Measurements from ENCODE around the gene COL1A2. TPM values are rescaled to one million over a fixed set of nuclear protein-coding genes. Genes with fewer than 3 reads are reported as not detected.

COL1A2 gene
- total RNA-seq, 4 donors from 2014 or later: 28.0 to 404 (median 59.1) TPM

DNA sequence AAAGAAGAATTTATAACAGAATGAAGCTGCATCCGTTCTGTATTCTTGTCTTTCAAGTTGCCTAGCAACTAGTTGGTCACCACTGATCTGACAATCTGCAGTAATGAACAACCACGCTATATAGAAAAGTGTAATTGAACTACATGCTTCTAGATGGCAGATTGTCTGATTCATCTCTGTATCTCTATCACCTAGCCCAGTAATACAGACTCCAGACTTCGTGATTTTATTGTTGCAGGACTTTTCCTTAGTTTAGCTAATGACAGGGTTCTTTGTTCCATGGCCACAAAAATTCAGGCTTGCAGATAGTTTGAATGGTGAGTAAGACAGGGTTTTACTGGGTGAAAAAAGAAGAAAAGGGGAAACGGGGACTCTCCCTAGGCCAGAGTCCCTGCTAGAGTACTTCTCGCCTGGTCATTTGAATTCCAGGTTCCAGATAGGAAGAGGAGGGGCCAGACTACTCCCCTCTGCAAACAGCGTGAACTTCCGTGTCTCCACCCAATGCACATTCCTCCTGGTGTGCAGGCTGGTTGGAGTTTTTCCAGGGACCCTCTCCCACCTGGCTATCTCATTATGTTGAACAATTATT is 45.9 kb downstream of the COL1A2 start:
- H3K36me3 ChIP-seq: no peaks in the 10 kb centered on the region
- no peak for DNase-seq
- H3K27ac ChIP-seq: no peak overlapping the region
- TF ChIP-seq POLR2A (IDR thresholded peaks at IDR 0.05): no peak
- TF ChIP-seq, protein P1, sequence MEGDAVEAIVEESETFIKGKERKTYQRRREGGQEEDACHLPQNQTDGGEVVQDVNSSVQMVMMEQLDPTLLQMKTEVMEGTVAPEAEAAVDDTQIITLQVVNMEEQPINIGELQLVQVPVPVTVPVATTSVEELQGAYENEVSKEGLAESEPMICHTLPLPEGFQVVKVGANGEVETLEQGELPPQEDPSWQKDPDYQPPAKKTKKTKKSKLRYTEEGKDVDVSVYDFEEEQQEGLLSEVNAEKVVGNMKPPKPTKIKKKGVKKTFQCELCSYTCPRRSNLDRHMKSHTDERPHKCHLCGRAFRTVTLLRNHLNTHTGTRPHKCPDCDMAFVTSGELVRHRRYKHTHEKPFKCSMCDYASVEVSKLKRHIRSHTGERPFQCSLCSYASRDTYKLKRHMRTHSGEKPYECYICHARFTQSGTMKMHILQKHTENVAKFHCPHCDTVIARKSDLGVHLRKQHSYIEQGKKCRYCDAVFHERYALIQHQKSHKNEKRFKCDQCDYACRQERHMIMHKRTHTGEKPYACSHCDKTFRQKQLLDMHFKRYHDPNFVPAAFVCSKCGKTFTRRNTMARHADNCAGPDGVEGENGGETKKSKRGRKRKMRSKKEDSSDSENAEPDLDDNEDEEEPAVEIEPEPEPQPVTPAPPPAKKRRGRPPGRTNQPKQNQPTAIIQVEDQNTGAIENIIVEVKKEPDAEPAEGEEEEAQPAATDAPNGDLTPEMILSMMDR (IDR thresholded peaks at IDR 0.05): no peak
- no peaks in the 10 kb centered on the region for H3K4me1 ChIP-seq
- H3K4me3 ChIP-seq: no peak overlapping the region
- no peaks in the 10 kb centered on the region for H3K27me3 ChIP-seq
- H3K9me3 ChIP-seq: no peaks in the 10 kb centered on the region

DNA sequence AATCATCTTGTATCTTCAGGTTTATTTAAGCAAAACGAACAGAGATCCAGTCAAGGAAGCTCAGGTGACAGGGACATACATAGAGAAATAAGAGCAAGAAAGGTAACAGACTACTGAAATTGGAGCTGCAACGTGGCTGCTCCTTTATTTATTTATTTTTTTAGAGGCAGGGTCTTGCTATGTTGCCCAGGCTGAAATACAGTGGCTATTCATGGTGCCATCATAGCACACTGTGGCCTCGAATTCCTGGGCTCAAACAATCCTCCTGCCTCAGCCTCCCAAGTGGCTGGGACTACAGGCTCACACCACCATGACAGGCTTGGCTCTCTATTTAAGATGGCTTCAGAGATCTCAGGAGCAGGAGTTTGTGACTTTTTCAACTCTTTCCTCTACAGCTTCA is 46.4 kb downstream of the COL1A2 start:
- DNase-seq: no peak
- TF ChIP-seq, protein P1 (IDR thresholded peaks at IDR 0.05): no peak
- no peak for TF ChIP-seq POLR2A (IDR thresholded peaks at IDR 0.05)
- Histone ChIP-seq H3K4me1 (no peaks in the 10 kb centered on the region), H3K9me3 (no peaks in the 10 kb centered on the region), H3K4me3 (no peak overlapping the region), H3K27me3 (no peaks in the 10 kb centered on the region), H3K27ac (no peak overlapping the region), H3K36me3 (no peaks in the 10 kb centered on the region)

DNA sequence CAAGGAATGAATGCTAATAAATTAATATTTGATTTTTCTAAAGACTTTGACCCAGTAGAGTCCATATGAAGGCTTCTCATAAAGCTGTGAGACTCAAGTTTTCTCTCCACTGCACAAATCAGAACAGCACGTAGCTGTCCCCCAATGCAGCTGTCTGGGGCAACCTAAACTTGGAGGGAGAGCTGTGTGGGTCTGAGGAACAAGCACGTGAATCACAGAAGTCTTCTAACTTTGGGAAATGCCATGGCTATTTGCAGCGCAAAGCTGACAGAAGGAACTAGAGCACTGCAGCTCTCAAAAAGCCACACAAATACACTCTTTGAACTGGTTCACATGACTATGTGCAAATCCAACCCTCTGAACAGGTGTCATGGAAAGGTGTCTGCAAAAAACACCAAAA is 47.9 kb downstream of the COL1A2 start:
- Histone ChIP-seq H3K4me3 (no peak overlapping the region), H3K9me3 (no peaks in the 10 kb centered on the region), H3K27me3 (no peaks in the 10 kb centered on the region), H3K36me3 (no peaks in the 10 kb centered on the region), H3K4me1 (no peaks in the 10 kb centered on the region), H3K27ac (no peak overlapping the region)
- DNase-seq: no peak
- TF ChIP-seq POLR2A (IDR thresholded peaks at IDR 0.05): no peak
- TF ChIP-seq, protein P1 (IDR thresholded peaks at IDR 0.05): no peak

DNA sequence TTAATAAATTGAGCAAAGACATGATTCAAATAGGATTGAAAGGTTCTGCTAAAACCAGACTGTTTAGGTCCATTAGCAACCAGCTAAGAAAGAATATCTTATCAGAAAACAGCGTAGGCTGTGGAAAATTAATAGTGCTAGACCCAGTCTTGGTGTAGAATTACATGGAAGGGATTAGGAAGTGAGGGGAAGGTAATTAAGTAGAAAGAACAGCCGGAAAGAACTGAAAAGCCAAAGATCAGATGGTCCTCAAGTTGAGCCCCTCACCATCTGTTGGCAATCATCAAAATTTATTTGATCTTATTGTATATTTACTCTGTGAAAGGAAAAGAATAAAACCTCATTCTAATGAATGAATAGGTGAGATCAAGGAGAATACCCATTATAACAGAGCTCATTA is 50.1 kb downstream of the COL1A2 start:
- DNase-seq: no peak
- Histone ChIP-seq H3K27ac (no peak overlapping the region), H3K27me3 (no peaks in the 10 kb centered on the region), H3K4me1 (no peaks in the 10 kb centered on the region), H3K4me3 (no peak overlapping the region), H3K36me3 (no peaks in the 10 kb centered on the region), H3K9me3 (no peaks in the 10 kb centered on the region)
- TF ChIP-seq POLR2A (IDR thresholded peaks at IDR 0.05): no peak
- TF ChIP-seq, protein P1 (IDR thresholded peaks at IDR 0.05): no peak

DNA sequence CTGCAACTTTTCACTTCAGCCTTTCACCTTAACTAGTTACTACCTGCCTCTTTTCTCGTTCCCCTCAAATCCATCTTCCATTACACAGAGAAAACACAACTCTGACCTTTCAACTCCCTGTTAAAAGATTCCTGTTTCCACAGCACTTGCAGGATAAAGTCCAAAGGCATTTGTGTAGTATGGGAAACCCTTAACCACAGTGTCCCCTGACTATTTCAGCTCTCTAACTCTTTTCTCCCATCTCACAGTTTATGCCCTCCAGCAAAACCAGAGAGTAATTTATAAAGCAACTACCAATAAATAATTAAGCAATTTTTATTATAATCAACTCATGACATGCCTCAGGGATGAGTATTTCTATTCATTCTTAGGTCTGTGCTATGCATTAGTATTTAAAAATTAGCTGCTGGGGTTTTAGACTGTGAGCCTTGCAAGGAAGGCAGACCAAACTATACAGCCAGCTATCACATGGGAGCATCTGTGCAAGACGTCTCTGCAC is 51.0 kb downstream of the COL1A2 start:
- DNase-seq: no peak
- no peaks in the 10 kb centered on the region for H3K36me3 ChIP-seq
- no peak for TF ChIP-seq POLR2A (IDR thresholded peaks at IDR 0.05)
- TF ChIP-seq, protein P1 (IDR thresholded peaks at IDR 0.05): no peak
- H3K4me1 ChIP-seq: no peaks in the 10 kb centered on the region
- no peak overlapping the region for H3K27ac ChIP-seq
- no peak overlapping the region for H3K4me3 ChIP-seq
- no peaks in the 10 kb centered on the region for H3K27me3 ChIP-seq
- no peaks in the 10 kb centered on the region for H3K9me3 ChIP-seq

DNA sequence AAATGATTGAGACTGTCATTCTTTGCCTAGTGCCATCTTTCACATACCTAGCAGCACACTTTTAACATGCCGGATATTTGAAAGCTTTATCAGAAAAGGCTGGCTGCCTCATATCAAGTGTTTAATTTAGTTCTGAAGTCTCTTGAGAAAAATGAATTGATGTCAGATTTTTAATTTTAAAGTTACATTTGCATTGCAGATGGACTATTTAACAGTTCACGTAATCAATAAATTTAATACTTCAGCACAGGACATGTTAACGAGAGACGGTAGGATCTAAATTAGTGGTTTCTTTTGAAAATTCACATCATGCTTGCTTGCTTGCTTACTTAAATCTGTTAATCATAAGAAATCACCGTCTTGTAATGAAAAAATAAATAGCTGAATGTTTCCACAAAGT is 51.6 kb downstream of the COL1A2 start:
- TF ChIP-seq POLR2A (IDR thresholded peaks at IDR 0.05): no peak
- TF ChIP-seq, protein P1 (IDR thresholded peaks at IDR 0.05): no peak
- Histone ChIP-seq H3K27ac (no peak overlapping the region), H3K4me3 (no peak overlapping the region), H3K4me1 (no peaks in the 10 kb centered on the region), H3K9me3 (no peaks in the 10 kb centered on the region), H3K36me3 (no peaks in the 10 kb centered on the region), H3K27me3 (no peaks in the 10 kb centered on the region)
- DNase-seq: no peak
